ENCODE data around the gene GNG14.

- no peak for TF ChIP-seq CTCF (IDR thresholded peaks at IDR 0.05)
- no peak for TF ChIP-seq POLR2A (IDR thresholded peaks at IDR 0.05)
Observed at GRCh38 chr19:12667731-12668302, 20.0 kb upstream of the GNG14 start.

Measured in lower leg skin (tissue), 3 donors.